Right cardiac atrium (tissue), 5 donors: ENCODE results near the gene LANCL2. TPM values are rescaled to one million over a fixed set of nuclear protein-coding genes. Genes with fewer than 3 reads are reported as not detected.

Experiments used
- polyA plus RNA-seq: library from polyadenylated mRNA; stranded (reverse); fragments of 200-250 nt; gene quantifications from one replicate; pipeline ENCODE4 v1.2.3, GENCODE V29; 2013
- total RNA-seq, 4 donors: library from RNA; stranded (reverse); fragmentation: NEBNext Ultra II Directional; extraction: Animal tissue kit (Norgen Biotek cat#: 25700); gene quantifications; one replicate each; pipeline ENCODE4 v1.2.1, GENCODE V29; 2021
- donor health status: healthy with polysubstance abuse.
- donor health status: DM: no; HTN: yes; CAD: no.
- donor health status: DM: no; HTN: no; CAD: no.
- donor health status: DM: no; HTN: yes; CAD: no; lungs with severe emphysema.
- donor health status: DM: yes; HTN: yes; CAD: no.

LANCL2 gene
- total and polyA plus RNA-seq, 5 donors = 4.2 to 9.9 (median 8.7) TPM

Other genes starting within 250 kb of the LANCL2 start
- gene VOPP1, start 207.2 kb downstream of the LANCL2 start, total RNA-seq = 10 to 100 TPM; 19.0 to 21.8 (median 21.0) TPM
- 12.7 TPM for gene VOPP1, start 207.2 kb downstream of the LANCL2 start, polyA plus RNA-seq